Activated CD8-positive, alpha-beta T cell treated with anti-CD3 and anti-CD28 coated beads for 36 hours (primary cell): ENCODE data around the gene TSPAN5. TPM values are rescaled to one million over a fixed set of nuclear protein-coding genes. Genes with fewer than 3 reads are reported as not detected.

Experiments used
- ATAC-seq: fragments of 200-7000 bp; cut with Tn5 transposase; one replicate; pipeline ENCODE4 v1.10.0; 2021; ENCODE audit warnings: mild to moderate bottlenecking, moderate library complexity
- CTCF ChIA-PET: fragments of 350-600 bp; sonication (Branson Sonifier 250); formaldehyde crosslinking; loops from one replicate; lab custom pipeline; 2021; ENCODE audit warnings: antibody characterized with exemption; lab: Charles Lee
- POLR2A ChIA-PET: fragments of 350-600 bp; sonication (Branson Sonifier 250); formaldehyde crosslinking; loops from one replicate; lab custom pipeline; 2021; ENCODE audit warnings: antibody characterized with exemption; lab: Charles Lee
- DNase-seq: peaks from one replicate; pipeline ENCODE4 v3.0.0-alpha.2; 2020
- H3K27ac Mint-ChIP-seq: one replicate; pipeline ENCODE4 v1.8.0; 2021; ENCODE audit warnings: mild to moderate bottlenecking, mixed read lengths
- H3K27me3 Mint-ChIP-seq: one replicate; pipeline ENCODE4 v1.8.0; 2021; ENCODE audit warnings: mixed read lengths
- H3K36me3 Mint-ChIP-seq: one replicate; pipeline ENCODE4 v1.8.0; 2021; ENCODE audit warnings: low read depth, mixed read lengths
- H3K4me1 Mint-ChIP-seq: one replicate; pipeline ENCODE4 v1.8.0; 2021; ENCODE audit warnings: low read depth, mixed read lengths
- H3K4me3 Mint-ChIP-seq: one replicate; pipeline ENCODE4 v1.8.0; 2021; ENCODE audit warnings: mild to moderate bottlenecking, moderate library complexity, mixed read lengths
- H3K9me3 Mint-ChIP-seq: one replicate; pipeline ENCODE4 v1.8.0; 2021; ENCODE audit warnings: mixed read lengths
- CTCF ChIP-seq: fragments of 200-600 bp; IDR thresholded peaks from one replicate; pipeline ENCODE4 v1.8.0; 2022; ENCODE audit warnings: antibody characterized with exemption, mild to moderate bottlenecking
- intact Hi-C: fragments of 100-400 bp; cut with micrococcal nuclease; formaldehyde crosslinking; loops from one replicate; pipeline ENCODE4 v1.10.0; 2022
- total RNA-seq, 2 experiments: library from RNA; stranded (reverse); gene quantifications; one replicate each; pipeline ENCODE4 v1.2.3, GENCODE V29; 2021

Gene TSPAN5
- total RNA-seq, 2 experiments from 2014 or later = 18.5 to 21.9 TPM

- H3K36me3 Mint-ChIP-seq = peaks cover 30% of the 10 kb centered on the region
- peaks cover 34% of the 10 kb centered on the region for H3K4me1 Mint-ChIP-seq
- no peaks in the 10 kb centered on the region for H3K9me3 Mint-ChIP-seq
- ATAC-seq (no peak), DNase-seq (no peak)
- CTCF ChIA-PET = no interaction called here
- H3K4me3 Mint-ChIP-seq = no peak overlapping the region
- no peak overlapping the region for H3K27ac Mint-ChIP-seq
- intact Hi-C loops = loop anchor here (10.0 kb wide), 1 partner anchor 300 kb away; the partner anchor contains the start of gene STPG2
- POLR2A ChIA-PET = no interaction called here
- TF ChIP-seq CTCF = no peak
- no peaks in the 10 kb centered on the region for H3K27me3 Mint-ChIP-seq
These were observed 214.0 kb downstream of the TSPAN5 start for GRCh38 chr4:98444371-98444770.

GRCh38 chr4:98434816-98435215 is 223.6 kb downstream of the TSPAN5 start:
- ChIA-PET POLR2A (no interaction called here), CTCF (no interaction called here)
- Mint-ChIP-seq H3K4me1 (peaks cover 4% of the 10 kb centered on the region), H3K4me3 (no peak overlapping the region), H3K9me3 (no peaks in the 10 kb centered on the region), H3K36me3 (peaks cover 23% of the 10 kb centered on the region), H3K27me3 (no peaks in the 10 kb centered on the region), H3K27ac (no peak overlapping the region)
- no peak for ATAC-seq
- intact Hi-C loops = no loop called here
- DNase-seq = no peak
- TF ChIP-seq CTCF = no peak

DNA sequence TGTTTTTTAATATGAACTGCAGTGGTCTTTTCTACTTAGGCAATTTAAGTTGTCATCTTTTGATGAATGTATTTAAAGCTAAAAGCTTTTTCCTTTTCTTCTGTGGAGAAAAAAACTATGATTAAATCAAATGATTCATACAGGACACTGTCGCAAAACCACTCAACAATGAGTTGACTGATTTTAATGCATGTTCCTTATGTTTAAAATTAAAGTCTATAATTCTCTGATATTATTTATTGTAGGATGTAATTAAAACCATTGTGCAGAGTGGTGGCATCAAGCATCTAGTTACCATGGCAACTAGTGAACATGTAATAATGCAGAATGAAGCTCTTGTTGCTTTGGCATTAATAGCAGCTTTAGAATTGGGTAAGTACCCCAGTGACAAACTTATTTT is 224.7 kb downstream of the TSPAN5 start:
- intact Hi-C loops = no loop called here
- H3K4me3 Mint-ChIP-seq = no peak overlapping the region
- H3K36me3 Mint-ChIP-seq = peaks cover 18% of the 10 kb centered on the region
- no peaks in the 10 kb centered on the region for H3K9me3 Mint-ChIP-seq
- ChIA-PET CTCF (no interaction called here), POLR2A (no interaction called here)
- TF ChIP-seq CTCF = no peak
- H3K27me3 Mint-ChIP-seq = no peaks in the 10 kb centered on the region
- H3K27ac Mint-ChIP-seq = no peak overlapping the region
- H3K4me1 Mint-ChIP-seq = peaks cover 4% of the 10 kb centered on the region
- DNase-seq = no peak
- no peak for ATAC-seq

DNA sequence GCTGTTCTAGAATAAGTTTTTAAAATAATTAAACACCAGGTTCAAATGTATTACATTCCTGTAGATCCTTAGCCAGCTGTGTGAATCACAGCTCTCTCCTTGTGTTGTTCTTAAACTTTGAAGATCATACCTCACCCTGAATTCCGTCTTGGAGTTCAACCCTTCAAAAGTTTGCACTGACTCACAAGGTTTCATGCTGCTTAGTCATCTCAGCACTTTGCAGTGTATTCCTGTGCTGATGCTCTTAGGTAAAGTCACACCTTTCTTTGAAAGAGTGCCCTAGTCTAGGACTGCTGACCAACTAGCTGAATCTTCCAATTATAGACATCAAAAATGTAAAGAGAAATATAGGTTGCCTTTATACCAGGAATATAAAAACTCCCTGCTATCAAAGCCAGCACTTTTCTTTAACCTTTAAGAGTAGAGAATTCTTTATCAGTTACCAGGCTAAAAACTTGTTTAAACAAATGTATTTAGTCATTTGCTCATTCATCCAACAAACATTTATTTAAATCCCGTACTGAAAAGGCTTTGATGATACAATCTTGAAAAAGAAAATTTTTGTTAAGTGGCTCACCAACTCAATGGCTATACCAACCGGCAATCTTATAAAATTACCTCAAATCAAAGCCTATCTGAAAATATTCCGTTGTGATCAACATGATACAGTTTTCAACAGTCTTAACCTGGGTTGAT is 227.6 kb downstream of the TSPAN5 start:
- peak; percentile 60 for ATAC-seq
- CTCF ChIA-PET = interaction anchor here (0.9 to 1.6 kb wide), 3 partner anchors 10 to 51 kb away, joined by 3 read pairs; no protein-coding TSS in a partner anchor
- Mint-ChIP-seq H3K4me3 (no peak overlapping the region), H3K27me3 (no peaks in the 10 kb centered on the region), H3K36me3 (peaks cover 16% of the 10 kb centered on the region), H3K4me1 (peaks cover 18% of the 10 kb centered on the region), H3K9me3 (peaks cover 5% of the 10 kb centered on the region), H3K27ac (no peak overlapping the region)
- DNase-seq = no peak
- TF ChIP-seq CTCF = no peak
- intact Hi-C loops = no loop called here
- POLR2A ChIA-PET = interaction anchor here (0.6 kb wide), 2 partner anchors 14 to 19 kb away, joined by 4 read pairs; no protein-coding TSS in a partner anchor

GRCh38 chr4:98423009-98423408 is 235.4 kb downstream of the TSPAN5 start:
- CTCF ChIA-PET = no interaction called here
- no peaks in the 10 kb centered on the region for H3K27me3 Mint-ChIP-seq
- TF ChIP-seq CTCF = no peak
- intact Hi-C loops = no loop called here
- peaks cover 57% of the 10 kb centered on the region for H3K36me3 Mint-ChIP-seq
- DNase-seq = no peak
- H3K4me3 Mint-ChIP-seq = no peak overlapping the region
- H3K27ac Mint-ChIP-seq = no peak overlapping the region
- POLR2A ChIA-PET = no interaction called here
- peaks cover 9% of the 10 kb centered on the region for H3K9me3 Mint-ChIP-seq
- ATAC-seq = no peak
- H3K4me1 Mint-ChIP-seq = peaks cover 25% of the 10 kb centered on the region
